Heart right ventricle (tissue), 16 donors: ENCODE data around the gene PPP1R1C. TPM values are rescaled to one million over a fixed set of nuclear protein-coding genes. Genes with fewer than 3 reads are reported as not detected.

ENCODE experiments used
- ATAC-seq, 8 donors: fragments of 200-7000 bp; cut with Tn5 transposase; one replicate each; pipeline ENCODE4 v1.9.1; 2020; ENCODE audit warnings: mild to moderate bottlenecking in 8 of 8, moderate library complexity in 8 of 8, moderate number of reproducible peaks in 1 of 8
- DNase-seq, 2 donors: peaks; one replicate each; pipeline ENCODE4 v3.0.0-alpha.2; 2020
- H3K27ac ChIP-seq, 10 donors: fragments of 200-600 bp; sonication (generic) in 2 of 10; one replicate each; pipeline versions ENCODE4 v1.5.0 to v1.8.0; 2020 to 2022; ENCODE audit warnings: mild to moderate bottlenecking in 3 of 10
- H3K27me3 ChIP-seq, 7 donors: fragments of 200-600 bp; one replicate each; pipeline ENCODE4 v1.8.0; 2021 to 2022; ENCODE audit warnings: mild to moderate bottlenecking in 2 of 7
- H3K36me3 ChIP-seq, 9 donors: fragments of 200-600 bp; sonication (generic) in 1 of 9; one replicate each; pipeline versions ENCODE4 v1.5.0 to v1.8.0; 2020 to 2022; ENCODE audit warnings: mild to moderate bottlenecking in 2 of 9
- H3K4me1 ChIP-seq, 9 donors: fragments of 200-600 bp; sonication (generic) in 1 of 9; one replicate each; pipeline versions ENCODE4 v1.5.0 to v1.8.0; 2020 to 2022; ENCODE audit warnings: mild to moderate bottlenecking in 4 of 9
- H3K4me3 ChIP-seq, 10 donors: fragments of 200-600 bp; sonication (generic) in 2 of 10; one replicate each; pipeline versions ENCODE4 v1.5.0 to v1.8.0; 2020 to 2022; ENCODE audit warnings: mild to moderate bottlenecking in 7 of 10, moderate library complexity in 2 of 10
- H3K9me3 ChIP-seq, 11 donors: fragments of 200-600 bp in 10 of 11; sonication (generic) in 2 of 11; one replicate each; pipeline versions ENCODE4 v1.5.0 to v1.8.0; 2013 to 2022; ENCODE audit warnings: mild to moderate bottlenecking in 2 of 11, control low read depth in 1 of 11, moderate library complexity in 1 of 11
- CTCF ChIP-seq, 9 donors: fragments of 200-600 bp; sonication (generic) in 2 of 9; IDR thresholded peaks; one replicate each; pipeline versions ENCODE4 v1.5.0 to v1.8.0; 2021 to 2022; ENCODE audit warnings: antibody characterized with exemption in 9 of 9, mild to moderate bottlenecking in 5 of 9, moderate library complexity in 1 of 9
- WGBS, 2 donors: extraction: QIAGEN DNeasy Blood & Tissue Kit; methylation state at CpG; one replicate each; pipeline ENCODE4 v1.1.7; 2013; ENCODE audit warnings: inconsistent platforms in 1 of 2; 5-methylcytosine and 5-hydroxymethylcytosine counted together
- intact Hi-C, 10 donors: fragments of 100-400 bp; cut with DNase I; formaldehyde crosslinking; loops; one replicate each; pipeline versions ENCODE4 v1.11.1 to v1.14.2; 2022
- polyA plus RNA-seq, 2 donors: library from polyadenylated mRNA; stranded (reverse); fragments of 200-250 nt; gene quantifications; one replicate each; pipeline ENCODE4 v1.2.3, GENCODE V29; 2013
- total RNA-seq, 10 donors: library from RNA; stranded (reverse); fragmentation: NEBNext Ultra II Directional in 3 of 10; extraction: Animal tissue kit (Norgen Biotek cat#: 25700) in 3 of 10; gene quantifications; one replicate each; pipeline versions ENCODE4 v1.2.1 to v1.2.4, GENCODE V29; 2021 to 2023
- donor health status: Arrhythmogenic right ventricular cardiomyopathy.
- donor health status: ischemic (EF 13 %, LVEDD 7.1; RV severe dilation, severe dysfunction).
- donor health status: healthy with polysubstance abuse.
- donor health status: DM: no; HTN: yes; CAD: no.
- donor health status: DM: no; HTN: no; CAD: no.
- donor health status: ischemic (EF 25% LVEDD 6.9; RV normal size, moderate dysfunction).
- donor health status: ischemic (EF 25% LVEDD 5.7; RV mildly dilated, moderate dysfunction).
- donor health status: healthy.
- donor health status: DM: yes; HTN: yes; CAD: no.
- donor health status: Ischemic cardiomyopathy.
- donor health status: ischemic (EF 35%, LVEDD 5.7; RV mildly dilated, moderate dysfunction).
- donor health status: nonischemic (EF 11% LVEDD 7.7; RV severe dilation, severe dysfunction).
- donor health status: DM: yes; HTN: yes; CAD: no.
- donor health status: PGD.
- donor health status: ischemic (EF 29% LVEDD 5.4; RV normal size, mild dysfunction).
- donor health status: nonischemic (EF 23%, LVEDD 6.1; RV moderate dilation, normal function).

PPP1R1C gene
- total and polyA plus RNA-seq, 12 donors, result 4.9 to 45.5 (median 31.0) TPM

GRCh38 chr2:182098648-182099047 is 113.0 kb downstream of the PPP1R1C start:
- Histone ChIP-seq H3K4me3 (no peak overlapping the region), H3K4me1 (no peaks in the 10 kb centered on the region), H3K9me3 (peaks cover 0 to 2% (median 0%) of the 10 kb centered on the region in 11 donors), H3K27ac (no peak overlapping the region), H3K27me3 (no peaks in the 10 kb centered on the region), H3K36me3 (no peaks in the 10 kb centered on the region)
- ATAC-seq (no peak), DNase-seq (no peak)
- TF ChIP-seq CTCF (IDR thresholded peaks at IDR 0.05), result no peak
- intact Hi-C loops, result no loop called here
- 80 to 83% methylated on average over 1 of the region's 1 CpG for WGBS, 2 donors

- Histone ChIP-seq H3K36me3 (no peaks in the 10 kb centered on the region), H3K27ac (no peak overlapping the region), H3K27me3 (no peaks in the 10 kb centered on the region), H3K9me3 (no peaks in the 10 kb centered on the region), H3K4me1 (no peaks in the 10 kb centered on the region), H3K4me3 (no peak overlapping the region)
- no peak for DNase-seq
- TF ChIP-seq CTCF (IDR thresholded peaks at IDR 0.05), result peak in 1 of 9 donors; percentile 21
- intact Hi-C loops, result no loop called here
- no peak for ATAC-seq
Observed at GRCh38 chr2:182101263-182101662, 115.6 kb downstream of the PPP1R1C start.

GRCh38 chr2:182103526-182103925 is 117.9 kb downstream of the PPP1R1C start:
- Histone ChIP-seq H3K4me1 (no peaks in the 10 kb centered on the region), H3K27ac (no peak overlapping the region), H3K9me3 (no peaks in the 10 kb centered on the region), H3K36me3 (no peaks in the 10 kb centered on the region), H3K4me3 (no peak overlapping the region), H3K27me3 (no peaks in the 10 kb centered on the region)
- WGBS, 2 donors, result 68 to 79% methylated on average over 5 of the region's 5 CpGs
- ATAC-seq (no peak), DNase-seq (no peak)
- no peak for TF ChIP-seq CTCF (IDR thresholded peaks at IDR 0.05)
- intact Hi-C loops, result no loop called here

GRCh38 chr2:182110347-182110746 is 124.7 kb downstream of the PPP1R1C start:
- H3K36me3 ChIP-seq, result no peaks in the 10 kb centered on the region
- peaks cover 0 to 17% (median 0%) of the 10 kb centered on the region in 9 donors for H3K4me1 ChIP-seq
- no peaks in the 10 kb centered on the region for H3K27me3 ChIP-seq
- TF ChIP-seq CTCF (IDR thresholded peaks at IDR 0.05), result no peak
- ATAC-seq, result peak in 3 of 8 donors; percentile 48 to 71 (median 64)
- 78 to 86% methylated on average over 1 of the region's 1 CpG for WGBS, 2 donors
- no peak overlapping the region for H3K4me3 ChIP-seq
- no peak overlapping the region for H3K27ac ChIP-seq
- no peaks in the 10 kb centered on the region for H3K9me3 ChIP-seq
- intact Hi-C loops, result no loop called here
- no peak for DNase-seq
